SU-DHL-6 (cell line): ENCODE data around the gene CPA5.

Source experiments
- H2AFZ ChIP-seq: fragments of 200-600 bp; sonication (generic); 2 replicates; pipeline ENCODE4 v1.6.1; 2014; ENCODE audit warnings: low read depth, mild to moderate bottlenecking, moderate library complexity, mixed read lengths, antibody characterized with exemption, low read length; ENCODE audit not compliant: severe bottlenecking
- H3F3A ChIP-seq: fragments of 200-600 bp; shearing (Covaris generic); 2 replicates; pipeline ENCODE4 v1.6.0; 2016; ENCODE audit warnings: antibody characterized with exemption, mild to moderate bottlenecking; ENCODE audit not compliant: insufficient read depth
- H3K27ac ChIP-seq: fragments of 200-600 bp; sonication (generic); 2 replicates; pipeline ENCODE4 v1.5.1; 2016; ENCODE audit warnings: low read depth, mild to moderate bottlenecking, low read length, moderate library complexity, mixed read lengths
- H3K27me3 ChIP-seq: fragments of 200-600 bp; sonication (generic), shearing (Covaris generic); 2 replicates; pipeline ENCODE4 v1.6.0; 2014; ENCODE audit warnings: mild to moderate bottlenecking, low read length
- H3K36me3 ChIP-seq: fragments of 200-600 bp; sonication (generic); 2 replicates; pipeline ENCODE4 v1.6.1; 2014; ENCODE audit warnings: mild to moderate bottlenecking, low read length, mixed read lengths
- H3K4me2 ChIP-seq: fragments of 300-600, 200-600 bp; shearing (Covaris generic), sonication (generic); 2 replicates; pipeline ENCODE4 v1.6.0; 2014; ENCODE audit warnings: low read length, low read depth, mild to moderate bottlenecking; ENCODE audit not compliant: poor library complexity, severe bottlenecking
- H3K4me3 ChIP-seq: fragments of 200-600 bp; sonication (generic); 2 replicates; pipeline ENCODE4 v1.5.1; 2014; ENCODE audit warnings: antibody characterized with exemption, low read length, mild to moderate bottlenecking, mixed read lengths; ENCODE audit not compliant: insufficient read depth, poor library complexity, severe bottlenecking
- H3K79me2 ChIP-seq: fragments of 200-600 bp; sonication (generic); 2 replicates; pipeline ENCODE4 v1.6.1; 2014; ENCODE audit warnings: mild to moderate bottlenecking, low read length, moderate library complexity; ENCODE audit not compliant: insufficient read depth
- H3K9ac ChIP-seq: fragments of 200-600 bp; sonication (generic); 2 replicates; pipeline ENCODE4 v1.7.0; 2014; ENCODE audit warnings: mild to moderate bottlenecking, low read length
- H3K9me2 ChIP-seq: fragments of 200-600 bp; sonication (generic); replicated peaks from 2 replicates; pipeline ENCODE4 v1.6.1; 2014; ENCODE audit warnings: low read length; ENCODE audit not compliant: insufficient read depth
- H3K9me3 ChIP-seq: fragments of 200-600 bp; sonication (generic); 2 replicates; pipeline ENCODE4 v1.6.1; 2014; ENCODE audit warnings: low read length, mixed read lengths; ENCODE audit not compliant: insufficient read depth
- H4K20me1 ChIP-seq: fragments of 200-600 bp; sonication (generic); 2 replicates; pipeline ENCODE4 v1.6.1; 2014; ENCODE audit warnings: low read depth, mild to moderate bottlenecking, antibody characterized with exemption, low read length, moderate library complexity, mixed read lengths
- CTCF ChIP-seq: fragments of 200-600 bp; sonication (generic); IDR thresholded peaks from one replicate; pipeline ENCODE4 v1.5.1; 2017; ENCODE audit warnings: antibody characterized with exemption, mild to moderate bottlenecking, low read length, moderate library complexity; ENCODE audit not compliant: insufficient read depth, poor library complexity, severe bottlenecking
- EZH2phosphoT487 ChIP-seq: fragments of 200-600 bp; sonication (generic), shearing (Covaris generic); conservative IDR thresholded peaks from 2 replicates; pipeline ENCODE4 v1.6.1; 2018; ENCODE audit warnings: mild to moderate bottlenecking, antibody characterized with exemption, low read length, moderate library complexity, mixed read lengths

The CPA5 gene

GRCh38 chr7:130298544-130299326 lies 45.9 kb upstream of the CPA5 start:
- Histone ChIP-seq H3F3A (no peaks in the 10 kb centered on the region), H3K4me2 (no peak overlapping the region), H3K9me2 (no peaks in the 10 kb centered on the region), H3K27me3 (no peaks in the 10 kb centered on the region), H2AFZ (no peak overlapping the region), H3K9me3 (no peaks in the 10 kb centered on the region), H3K4me3 (no peak overlapping the region), H3K27ac (no peak overlapping the region), H3K9ac (no peak overlapping the region), H3K79me2 (no peaks in the 10 kb centered on the region), H4K20me1 (no peaks in the 10 kb centered on the region), H3K36me3 (no peaks in the 10 kb centered on the region)
- no peak for TF ChIP-seq CTCF
- no peak for TF ChIP-seq EZH2phosphoT487

GRCh38 chr7:130299866-130300265 lies 44.8 kb upstream of the CPA5 start:
- H3K36me3 ChIP-seq: no peaks in the 10 kb centered on the region
- no peak for TF ChIP-seq CTCF
- TF ChIP-seq EZH2phosphoT487: no peak

GRCh38 chr7:130301501-130302020 lies 43.1 kb upstream of the CPA5 start:
- no peak overlapping the region for H3K4me3 ChIP-seq
- no peaks in the 10 kb centered on the region for H3K79me2 ChIP-seq
- no peaks in the 10 kb centered on the region for H3K27me3 ChIP-seq
- H3K9me3 ChIP-seq: no peaks in the 10 kb centered on the region
- no peak overlapping the region for H2AFZ ChIP-seq
- no peaks in the 10 kb centered on the region for H3F3A ChIP-seq
- no peak overlapping the region for H3K27ac ChIP-seq
- TF ChIP-seq EZH2phosphoT487: no peak
- TF ChIP-seq CTCF: no peak
- H4K20me1 ChIP-seq: no peaks in the 10 kb centered on the region
- no peaks in the 10 kb centered on the region for H3K36me3 ChIP-seq
- no peak overlapping the region for H3K4me2 ChIP-seq
- H3K9me2 ChIP-seq: no peaks in the 10 kb centered on the region
- H3K9ac ChIP-seq: no peak overlapping the region

More at GRCh38 chr7:130299866-130300265, 44.8 kb upstream of the CPA5 start:
- Histone ChIP-seq H3K4me2 (no peak overlapping the region), H3K27ac (no peak overlapping the region), H3K9ac (no peak overlapping the region), H4K20me1 (no peaks in the 10 kb centered on the region), H3K79me2 (no peaks in the 10 kb centered on the region), H2AFZ (no peak overlapping the region), H3K9me2 (no peaks in the 10 kb centered on the region), H3K9me3 (no peaks in the 10 kb centered on the region), H3F3A (no peaks in the 10 kb centered on the region), H3K4me3 (no peak overlapping the region), H3K27me3 (no peaks in the 10 kb centered on the region)
